ENCODE measurements around the gene FBXW11. TPM values are rescaled to one million over a fixed set of nuclear protein-coding genes. Genes with fewer than 3 reads are reported as not detected.
A peak's percentile ranks its signal among the peaks of the same experiment; 100 is the strongest.

The FBXW11 gene
- total RNA-seq, 1 experiment from 2014 or later, result 46.3 TPM

DNA sequence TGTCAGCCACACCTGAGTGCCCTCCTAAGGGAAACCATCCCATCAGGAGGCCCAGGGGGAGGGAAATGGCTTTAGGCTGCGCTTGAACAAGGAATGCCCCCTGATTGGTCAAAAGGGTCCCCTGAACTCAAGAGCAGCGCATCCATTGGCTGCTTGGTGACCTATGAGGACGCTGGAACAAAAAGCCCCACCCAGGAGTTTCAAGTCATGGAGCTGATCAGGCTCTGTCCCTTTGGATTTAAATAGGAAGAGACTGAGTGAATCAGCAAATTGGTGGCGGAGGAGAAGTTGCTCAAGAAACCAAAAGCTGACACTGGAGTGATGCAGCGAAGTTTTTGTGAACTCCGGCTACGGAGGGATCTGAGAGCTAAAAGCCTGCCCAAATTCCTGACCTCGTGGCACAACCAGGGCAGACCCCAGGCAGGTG is 154.2 kb downstream of the FBXW11 start:
- TF ChIP-seq, protein P1, sequence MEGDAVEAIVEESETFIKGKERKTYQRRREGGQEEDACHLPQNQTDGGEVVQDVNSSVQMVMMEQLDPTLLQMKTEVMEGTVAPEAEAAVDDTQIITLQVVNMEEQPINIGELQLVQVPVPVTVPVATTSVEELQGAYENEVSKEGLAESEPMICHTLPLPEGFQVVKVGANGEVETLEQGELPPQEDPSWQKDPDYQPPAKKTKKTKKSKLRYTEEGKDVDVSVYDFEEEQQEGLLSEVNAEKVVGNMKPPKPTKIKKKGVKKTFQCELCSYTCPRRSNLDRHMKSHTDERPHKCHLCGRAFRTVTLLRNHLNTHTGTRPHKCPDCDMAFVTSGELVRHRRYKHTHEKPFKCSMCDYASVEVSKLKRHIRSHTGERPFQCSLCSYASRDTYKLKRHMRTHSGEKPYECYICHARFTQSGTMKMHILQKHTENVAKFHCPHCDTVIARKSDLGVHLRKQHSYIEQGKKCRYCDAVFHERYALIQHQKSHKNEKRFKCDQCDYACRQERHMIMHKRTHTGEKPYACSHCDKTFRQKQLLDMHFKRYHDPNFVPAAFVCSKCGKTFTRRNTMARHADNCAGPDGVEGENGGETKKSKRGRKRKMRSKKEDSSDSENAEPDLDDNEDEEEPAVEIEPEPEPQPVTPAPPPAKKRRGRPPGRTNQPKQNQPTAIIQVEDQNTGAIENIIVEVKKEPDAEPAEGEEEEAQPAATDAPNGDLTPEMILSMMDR (IDR thresholded peaks at IDR 0.05; ENCODE audit: insufficient read depth in 1 of 2, low read depth in 1 of 2, low read length in 1 of 2, severe bottlenecking in 1 of 2, unreplicated experiment in 1 of 2), result no peak
- no peak overlapping the region for H3K4me3 ChIP-seq (ENCODE audit: low read depth, low read length)
- no peak for DNase-seq
- H3K36me3 ChIP-seq (ENCODE audit: control insufficient read depth, insufficient read depth, low read length), result no peaks in the 10 kb centered on the region
- no peaks in the 10 kb centered on the region for H3K4me1 ChIP-seq
- Mint-ChIP-seq H3K36me3 (ENCODE audit: insufficient read depth, unreplicated experiment) (peaks cover 7% of the 10 kb centered on the region), H3K4me3 (ENCODE audit: unreplicated experiment) (no peak overlapping the region), H3K4me1 (ENCODE audit: low read depth, unreplicated experiment) (peaks cover 10% of the 10 kb centered on the region), H3K9me3 (ENCODE audit: unreplicated experiment) (no peaks in the 10 kb centered on the region), H3K27ac (ENCODE audit: unreplicated experiment) (no peak overlapping the region), H3K27me3 (ENCODE audit: insufficient read depth, unreplicated experiment) (no peaks in the 10 kb centered on the region)
- POLR2A ChIA-PET, result no interaction called here
- H3K27me3 ChIP-seq (replicated peaks; ENCODE audit: control insufficient read depth, insufficient read depth, low read length), result no peaks in the 10 kb centered on the region
- CTCF ChIA-PET, result no interaction called here
- no peaks in the 10 kb centered on the region for H3K9me3 ChIP-seq
- intact Hi-C loops (cut with micrococcal nuclease; ENCODE audit: unreplicated experiment), result no loop called here
- no TSS peak for BruUV-seq (replicated peaks)

DNA sequence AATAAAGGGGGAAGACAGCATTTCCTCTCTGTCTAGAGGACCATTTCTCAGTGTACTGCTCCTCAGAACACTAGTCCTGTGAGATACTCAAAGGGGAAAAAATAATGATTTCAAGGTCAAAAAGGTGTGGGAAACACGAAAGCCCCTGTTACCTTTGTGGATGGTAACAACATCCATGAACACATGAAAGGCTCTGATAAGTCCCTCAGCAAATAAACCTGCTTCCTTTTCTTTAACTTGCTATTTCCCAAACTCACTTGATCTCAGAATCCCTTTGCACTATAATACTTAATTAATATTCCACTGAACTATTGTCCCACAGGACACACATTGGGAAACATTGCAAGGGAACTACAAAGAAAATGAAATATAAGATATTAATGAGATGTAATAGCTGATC is 155.2 kb downstream of the FBXW11 start:
- H3K27me3 ChIP-seq (replicated peaks; ENCODE audit: control insufficient read depth, insufficient read depth, low read length), result no peaks in the 10 kb centered on the region
- Mint-ChIP-seq H3K27ac (ENCODE audit: unreplicated experiment) (no peak overlapping the region), H3K27me3 (ENCODE audit: insufficient read depth, unreplicated experiment) (no peaks in the 10 kb centered on the region), H3K36me3 (ENCODE audit: insufficient read depth, unreplicated experiment) (peaks cover 10% of the 10 kb centered on the region), H3K9me3 (ENCODE audit: unreplicated experiment) (no peaks in the 10 kb centered on the region), H3K4me3 (ENCODE audit: unreplicated experiment) (no peak overlapping the region), H3K4me1 (ENCODE audit: low read depth, unreplicated experiment) (peaks cover 10% of the 10 kb centered on the region)
- no peaks in the 10 kb centered on the region for H3K9me3 ChIP-seq
- H3K4me1 ChIP-seq, result no peaks in the 10 kb centered on the region
- DNase-seq, result no peak
- intact Hi-C loops (cut with micrococcal nuclease; ENCODE audit: unreplicated experiment), result no loop called here
- ChIA-PET POLR2A (no interaction called here), CTCF (no interaction called here)
- no peak overlapping the region for H3K4me3 ChIP-seq (ENCODE audit: low read depth, low read length)
- H3K36me3 ChIP-seq (ENCODE audit: control insufficient read depth, insufficient read depth, low read length), result no peaks in the 10 kb centered on the region
- TF ChIP-seq, protein P1 (IDR thresholded peaks at IDR 0.05; ENCODE audit: insufficient read depth in 1 of 2, low read depth in 1 of 2, low read length in 1 of 2, severe bottlenecking in 1 of 2, unreplicated experiment in 1 of 2), result no peak
- no TSS peak for BruUV-seq (replicated peaks)

DNA sequence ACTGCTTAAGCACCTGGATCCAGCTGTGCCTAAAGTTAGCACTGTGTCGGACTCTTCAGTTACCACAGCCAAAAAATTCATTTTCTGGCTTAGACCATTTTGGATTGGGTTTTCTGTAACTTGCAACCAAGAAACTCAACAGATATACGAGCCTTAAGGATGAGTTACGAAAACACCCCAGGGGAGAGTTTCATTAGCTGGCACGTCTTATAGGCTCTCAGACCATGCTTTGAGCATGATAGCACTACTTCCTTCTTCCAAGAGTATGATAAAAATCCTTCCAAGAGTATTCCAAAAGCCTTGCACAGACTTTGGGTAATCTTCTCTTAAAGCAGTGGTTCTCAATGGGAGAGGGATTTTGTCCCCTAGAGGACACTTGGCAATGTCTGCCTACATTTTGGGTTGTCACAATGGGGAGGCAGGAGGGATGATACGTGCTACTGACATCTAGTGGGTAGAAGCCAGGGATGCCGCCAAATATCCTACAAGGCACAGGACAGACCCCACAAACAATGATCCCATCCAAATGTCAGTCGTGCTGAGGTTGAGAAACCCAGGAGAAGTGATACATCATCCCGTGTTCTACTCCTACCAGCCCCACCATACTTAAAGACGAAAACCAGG is 156.0 kb downstream of the FBXW11 start:
- H3K9me3 ChIP-seq, result no peaks in the 10 kb centered on the region
- H3K4me1 ChIP-seq, result no peaks in the 10 kb centered on the region
- H3K27me3 ChIP-seq (replicated peaks; ENCODE audit: control insufficient read depth, insufficient read depth, low read length), result no peaks in the 10 kb centered on the region
- H3K9me3 Mint-ChIP-seq (ENCODE audit: unreplicated experiment), result no peaks in the 10 kb centered on the region
- H3K27me3 Mint-ChIP-seq (ENCODE audit: insufficient read depth, unreplicated experiment), result no peaks in the 10 kb centered on the region
- H3K4me1 Mint-ChIP-seq (ENCODE audit: low read depth, unreplicated experiment), result peaks cover 10% of the 10 kb centered on the region
- no TSS peak for BruUV-seq (replicated peaks)
- ChIA-PET CTCF (interaction anchor here (1.5 kb wide), 1 partner anchor 432 kb away, joined by 4 read pairs; no protein-coding TSS in a partner anchor), POLR2A (no interaction called here)
- H3K36me3 Mint-ChIP-seq (ENCODE audit: insufficient read depth, unreplicated experiment), result peaks cover 10% of the 10 kb centered on the region
- no peak overlapping the region for H3K4me3 ChIP-seq (ENCODE audit: low read depth, low read length)
- intact Hi-C loops (cut with micrococcal nuclease; ENCODE audit: unreplicated experiment), result loop anchor here (1.0 kb wide), 2 partner anchors 220 to 432 kb away; no protein-coding TSS in a partner anchor
- TF ChIP-seq, protein P1 (IDR thresholded peaks at IDR 0.05; ENCODE audit: insufficient read depth in 1 of 2, low read depth in 1 of 2, low read length in 1 of 2, severe bottlenecking in 1 of 2, unreplicated experiment in 1 of 2), result peak; percentile 39 to 57
- no peak overlapping the region for H3K27ac Mint-ChIP-seq (ENCODE audit: unreplicated experiment)
- H3K4me3 Mint-ChIP-seq (ENCODE audit: unreplicated experiment), result no peak overlapping the region
- DNase-seq, result peak in 1 of 2 experiments; percentile 50
- no peaks in the 10 kb centered on the region for H3K36me3 ChIP-seq (ENCODE audit: control insufficient read depth, insufficient read depth, low read length)
